HG02623 (cell line): ENCODE data around the gene GMDS.

Experiments
- ATAC-seq: cut with Tn5 transposase; IDR thresholded peaks from one replicate; pipeline ENCODE4 v1.9.1; 2021; ENCODE audit warnings: moderate library complexity; ENCODE audit not compliant: unreplicated experiment

The GMDS gene

DNA sequence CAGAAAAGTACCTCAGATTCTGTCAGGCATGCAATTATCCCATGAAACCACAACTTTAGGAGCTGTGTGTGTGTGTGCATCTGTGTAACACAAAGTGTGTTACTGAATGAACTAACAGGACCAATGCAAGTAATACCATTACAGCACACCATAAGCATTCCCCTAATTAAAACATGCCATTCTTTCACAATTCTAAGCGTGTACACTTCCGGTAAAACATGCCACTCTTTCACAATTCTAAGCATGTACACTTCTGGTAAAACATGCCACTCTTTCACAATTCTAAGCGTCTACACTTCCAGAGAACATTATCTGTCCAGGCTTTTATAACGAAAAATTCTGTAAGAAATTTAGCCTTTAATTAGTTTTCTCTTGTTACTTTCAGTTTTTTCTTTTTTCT, 238.2 kb downstream of the GMDS start:
- no peak for ATAC-seq

DNA sequence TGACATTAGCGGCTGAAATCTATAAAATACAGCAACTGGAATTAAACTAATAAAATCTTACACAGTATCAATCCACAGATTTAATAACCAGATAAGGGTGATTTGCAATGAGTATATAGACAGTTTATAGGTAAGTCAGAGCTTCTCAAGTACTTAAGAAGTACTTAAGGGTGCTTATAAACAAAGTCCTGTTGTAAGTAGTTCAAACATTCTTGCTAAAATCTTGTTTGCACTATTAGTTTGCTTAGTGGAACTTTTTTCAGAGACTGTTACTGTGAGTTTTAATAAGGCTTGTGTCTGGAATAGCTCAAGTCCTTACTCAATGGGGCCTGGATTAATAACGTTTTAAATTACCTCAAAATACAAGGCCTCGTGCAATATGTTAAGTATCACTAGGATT, 240.5 kb downstream of the GMDS start:
- no peak for ATAC-seq

DNA sequence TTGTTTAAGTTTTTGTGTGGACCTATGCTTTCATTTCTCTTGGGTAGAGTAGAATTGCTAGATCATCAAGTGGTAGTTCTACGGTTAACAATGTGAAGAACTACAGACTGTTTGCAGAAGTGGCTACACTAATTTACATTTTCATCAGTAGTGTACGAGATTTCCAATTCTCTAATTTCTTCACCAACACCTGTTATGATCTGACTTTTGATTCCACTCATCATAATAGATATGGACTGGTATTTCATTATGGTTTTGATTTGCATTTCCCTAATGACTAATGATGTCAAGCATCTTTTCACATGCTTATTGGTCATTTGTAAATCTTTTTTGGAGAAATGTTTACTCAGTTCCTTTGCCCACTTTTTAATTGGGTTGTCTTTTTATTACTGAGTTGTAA, 244.4 kb downstream of the GMDS start:
- no peak for ATAC-seq

- no peak for ATAC-seq
Measured at GRCh38 chr6:1997702-1998101, 247.7 kb downstream of the GMDS start.

DNA sequence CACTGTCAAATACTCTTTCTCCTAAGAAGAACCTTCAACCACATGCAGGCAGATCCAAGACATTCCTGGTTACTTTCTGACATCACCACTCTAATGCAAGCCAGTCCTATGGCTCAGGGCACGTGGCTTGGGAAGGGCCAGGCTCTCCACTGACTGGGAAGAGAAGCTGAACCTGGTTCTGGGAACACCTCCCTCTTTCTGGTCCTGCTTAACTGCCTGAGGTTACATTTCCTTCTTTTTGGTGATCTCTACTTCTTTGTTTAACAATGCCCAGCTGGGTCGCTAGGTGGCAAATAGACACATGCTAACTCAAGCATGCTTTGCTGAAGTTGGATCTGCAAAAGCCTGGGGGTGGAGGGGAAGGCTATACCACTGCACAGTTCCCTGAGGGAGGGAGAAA, 249.8 kb downstream of the GMDS start:
- no peak for ATAC-seq

DNA sequence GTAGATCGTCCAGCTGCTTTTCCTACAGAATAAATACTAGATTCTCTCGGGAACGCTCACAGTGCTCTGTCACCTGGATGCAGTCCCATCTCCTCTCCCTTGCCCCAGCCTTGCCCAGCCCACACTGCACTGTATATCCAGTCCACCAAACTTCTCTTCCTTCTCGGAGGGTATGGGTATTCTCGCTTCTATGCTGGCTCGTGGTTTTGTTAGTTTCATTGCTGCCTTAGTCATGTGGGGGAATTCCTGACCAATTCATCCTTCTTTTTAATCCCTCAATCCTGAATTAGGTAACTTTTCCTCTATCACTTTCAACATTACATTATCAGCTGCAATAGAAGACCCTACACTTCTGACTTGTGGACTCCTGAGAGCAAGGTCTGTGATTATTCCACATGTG, 252.4 kb downstream of the GMDS start:
- ATAC-seq = no peak

DNA sequence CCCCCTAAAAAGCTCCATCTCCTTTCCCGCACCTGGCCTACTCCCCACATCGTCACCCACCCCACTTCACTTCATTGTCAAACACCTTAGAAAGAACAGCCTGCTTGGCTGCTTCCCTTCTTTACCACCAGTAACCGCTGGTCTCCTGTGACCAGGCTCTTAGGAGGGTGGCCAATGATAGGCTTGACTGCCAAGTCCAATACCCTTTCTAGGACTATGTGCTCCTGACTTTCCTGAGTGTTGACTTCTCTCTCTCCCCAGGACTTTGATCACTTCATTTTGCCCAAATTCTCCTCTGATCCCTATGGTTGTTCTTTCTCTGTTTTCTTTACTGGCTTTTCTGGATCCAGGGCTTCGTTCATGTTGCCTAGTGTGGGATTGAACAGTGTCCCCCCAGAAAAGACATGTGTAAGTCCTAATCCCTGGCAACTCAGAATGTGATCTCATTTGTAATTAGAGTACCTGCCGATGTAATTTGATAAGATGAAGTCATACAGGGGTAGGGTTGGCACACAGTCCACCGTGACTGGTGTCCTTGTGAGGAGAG, 254.0 kb downstream of the GMDS start:
- ATAC-seq = no peak

GRCh38 chr6:1988843-1989242, 256.6 kb downstream of the GMDS start:
- ATAC-seq = no peak

DNA sequence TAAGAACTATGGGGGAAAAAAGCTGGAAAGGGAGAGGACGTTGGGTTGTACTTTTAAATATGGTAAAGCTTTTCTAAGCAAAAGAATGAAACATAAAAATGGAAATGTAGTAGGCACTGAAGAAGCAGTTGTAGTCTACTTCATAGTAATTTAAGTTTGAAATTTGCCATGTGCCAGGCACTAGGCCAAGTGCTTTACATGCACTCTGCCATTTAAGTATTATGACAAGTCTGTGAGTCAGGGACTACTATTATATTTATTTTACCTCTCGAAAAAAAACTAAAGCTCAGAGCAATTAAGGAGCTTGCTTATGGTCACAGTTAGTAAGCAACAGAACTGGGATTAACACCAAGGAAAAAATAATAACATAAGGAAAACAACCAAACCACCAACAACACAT, 257.8 kb downstream of the GMDS start:
- no peak for ATAC-seq

DNA sequence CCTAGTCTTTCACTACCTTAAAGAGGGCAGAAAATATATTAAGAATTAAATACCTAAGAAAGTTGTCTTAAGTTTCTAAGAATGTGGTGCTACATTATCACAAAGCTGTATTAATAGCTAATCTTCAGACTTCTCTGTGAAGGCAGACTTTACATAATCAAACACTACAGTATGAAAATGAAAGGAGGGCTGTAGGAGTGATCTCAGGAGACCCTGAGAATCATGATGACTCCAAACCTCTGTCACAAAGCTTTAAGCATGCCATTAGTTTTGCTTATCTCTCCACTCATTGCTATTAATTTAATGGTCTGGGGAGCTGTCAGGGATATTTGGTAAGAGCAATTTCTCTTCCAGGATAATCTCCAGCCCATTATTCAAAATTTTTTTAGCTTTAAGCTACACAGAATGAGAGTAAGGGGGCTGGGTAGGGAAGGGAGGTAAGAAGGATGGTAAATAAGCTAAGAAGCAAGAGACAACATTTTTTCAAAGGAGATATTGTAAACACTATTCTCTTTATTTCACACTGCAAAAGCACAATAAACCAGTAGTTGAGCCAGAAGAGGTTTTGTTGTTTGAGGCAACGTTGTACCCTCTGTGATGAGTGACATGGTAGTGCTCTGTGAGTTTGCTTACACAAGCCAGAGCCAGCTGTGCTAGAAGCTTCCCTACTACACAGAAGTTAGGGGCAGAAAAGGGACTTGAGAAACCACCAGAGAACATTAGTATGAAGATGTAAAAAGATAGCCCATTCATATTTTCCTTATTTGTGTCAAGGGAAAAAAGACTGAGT, 258.8 kb downstream of the GMDS start:
- ATAC-seq = no peak

- no peak for ATAC-seq
Measured at GRCh38 chr6:1984346-1984994, 260.9 kb downstream of the GMDS start.

GRCh38 chr6:1983850-1984249, 261.6 kb downstream of the GMDS start:
- no peak for ATAC-seq

- ATAC-seq = no peak
Measured at GRCh38 chr6:1972962-1973361, 272.4 kb downstream of the GMDS start.

DNA sequence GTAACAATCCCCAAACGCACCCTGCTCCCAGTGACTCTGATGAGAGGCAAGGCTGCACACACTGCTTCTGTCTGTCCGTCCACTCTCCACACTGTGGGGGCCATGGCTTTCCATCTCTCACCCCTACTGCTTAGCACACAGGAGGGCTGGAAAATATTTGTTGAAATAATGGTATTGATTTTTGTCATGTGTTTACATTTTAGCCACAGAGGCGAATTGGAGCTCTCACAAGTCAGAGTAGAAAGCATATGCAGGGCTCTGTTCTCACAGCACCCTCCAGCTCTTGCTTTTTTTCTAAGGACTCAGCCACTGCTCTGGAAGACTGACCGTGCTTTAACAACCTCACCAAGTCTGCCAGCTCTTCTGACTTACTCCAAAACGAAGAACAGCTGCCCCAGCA, 273.8 kb downstream of the GMDS start:
- ATAC-seq = no peak

GRCh38 chr6:1970151-1970561, 275.2 kb downstream of the GMDS start:
- ATAC-seq = no peak

- ATAC-seq = no peak
Measured at GRCh38 chr6:1966713-1967112, 278.7 kb downstream of the GMDS start.

DNA sequence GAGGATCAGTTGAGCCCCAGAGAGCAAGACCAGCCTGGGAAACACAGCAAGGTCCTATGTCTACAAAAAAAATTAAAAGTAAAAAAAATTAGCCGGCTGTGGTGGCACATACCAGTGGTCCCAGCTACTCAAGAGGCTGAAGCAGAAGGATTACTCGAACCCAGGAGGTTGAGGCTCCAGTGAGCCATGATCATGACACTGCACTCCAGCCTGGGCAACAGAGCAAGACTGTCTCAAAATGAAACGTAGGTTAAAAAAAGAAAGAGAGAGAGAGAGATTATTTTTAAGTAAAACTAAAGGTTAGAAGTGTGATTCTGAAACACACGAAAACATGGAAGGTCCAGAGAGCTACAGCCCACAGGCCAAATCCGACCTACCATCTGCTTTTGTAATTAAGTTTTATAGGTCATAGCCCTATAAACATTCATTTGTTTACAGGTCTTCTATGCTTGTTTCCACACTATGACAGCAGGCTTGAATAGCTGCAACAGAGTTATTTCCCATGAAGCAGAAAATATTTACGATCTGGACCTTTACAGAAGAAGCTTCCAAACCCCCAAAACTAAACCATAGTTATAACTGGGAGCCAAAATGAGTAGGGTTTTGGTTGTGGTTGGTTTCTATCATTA, 279.7 kb downstream of the GMDS start:
- ATAC-seq = no peak

GRCh38 chr6:1963596-1963995, 281.8 kb downstream of the GMDS start:
- ATAC-seq = no peak

- ATAC-seq = no peak
Measured at GRCh38 chr6:1962201-1962600, 283.2 kb downstream of the GMDS start.

DNA sequence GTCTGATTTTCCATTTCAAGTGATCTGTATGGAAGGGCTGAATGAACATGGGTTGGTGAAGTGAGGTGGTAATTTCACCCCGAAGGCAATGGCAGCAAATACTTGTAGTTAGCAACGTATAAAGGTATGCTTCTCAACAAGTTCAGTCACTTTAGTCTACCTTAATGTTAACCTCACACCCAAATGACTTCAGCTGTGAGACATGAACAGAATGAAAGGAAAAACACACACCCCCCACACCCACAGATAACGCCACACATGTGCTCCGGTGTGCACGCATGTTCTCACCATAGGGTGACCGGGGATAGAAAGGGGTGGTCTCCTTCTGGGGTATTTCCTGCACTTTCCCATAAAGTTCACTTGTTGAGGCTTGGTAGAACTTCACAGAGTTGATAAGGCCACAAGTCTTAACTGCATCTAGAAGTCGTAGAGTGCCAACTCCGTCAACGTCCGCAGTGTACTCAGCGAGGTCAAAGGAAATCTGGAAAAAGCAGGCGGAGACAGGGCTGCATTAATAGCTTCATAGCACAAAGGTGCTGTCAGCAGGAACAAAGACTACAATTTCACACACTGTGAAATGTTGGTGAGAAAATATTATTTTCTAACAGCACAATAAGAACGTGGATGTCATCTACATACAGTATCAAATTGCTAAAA, 284.8 kb downstream of the GMDS start:
- ATAC-seq = no peak

GRCh38 chr6:1958257-1958656, 287.1 kb downstream of the GMDS start:
- ATAC-seq = no peak
